Measurements from ENCODE around the gene EIF3L.

DNA sequence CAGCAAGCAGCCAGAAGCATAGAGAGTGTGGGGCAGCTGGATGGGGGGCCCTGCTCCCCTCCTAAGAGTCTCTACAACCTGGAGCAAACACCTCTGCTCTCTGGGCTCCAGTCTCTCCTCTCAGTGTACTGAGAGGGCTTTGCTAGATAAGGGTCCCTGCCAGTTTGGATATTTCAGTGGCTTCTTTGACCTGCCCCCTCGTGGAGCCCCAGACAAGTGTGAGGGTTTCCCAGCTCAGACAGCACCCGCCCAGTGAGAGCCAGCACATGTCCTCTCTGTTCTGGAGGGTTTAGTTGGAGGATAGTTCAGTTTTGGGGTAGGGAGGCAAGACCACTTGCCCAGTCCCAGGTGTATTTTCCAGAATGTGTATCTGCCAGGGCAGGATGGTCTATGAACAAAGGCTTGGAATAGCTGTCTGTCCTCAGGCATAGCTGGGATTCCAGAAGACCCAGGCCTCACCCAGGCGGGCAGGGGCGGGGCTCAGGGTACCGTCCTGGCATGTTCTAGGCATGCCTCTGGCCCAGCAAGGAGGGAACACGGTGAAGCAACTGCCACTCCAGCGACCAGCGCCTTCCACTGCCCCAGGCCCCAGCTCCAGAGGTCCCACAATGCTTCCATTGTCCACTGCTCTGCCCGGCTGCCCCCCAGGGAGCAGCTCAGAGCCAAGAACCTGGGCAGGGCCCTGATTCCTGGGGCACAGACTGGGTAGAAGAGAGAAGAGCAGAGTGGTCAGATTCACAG lies 49.4 kb downstream of the EIF3L start:
- TF ChIP-seq, protein P1, sequence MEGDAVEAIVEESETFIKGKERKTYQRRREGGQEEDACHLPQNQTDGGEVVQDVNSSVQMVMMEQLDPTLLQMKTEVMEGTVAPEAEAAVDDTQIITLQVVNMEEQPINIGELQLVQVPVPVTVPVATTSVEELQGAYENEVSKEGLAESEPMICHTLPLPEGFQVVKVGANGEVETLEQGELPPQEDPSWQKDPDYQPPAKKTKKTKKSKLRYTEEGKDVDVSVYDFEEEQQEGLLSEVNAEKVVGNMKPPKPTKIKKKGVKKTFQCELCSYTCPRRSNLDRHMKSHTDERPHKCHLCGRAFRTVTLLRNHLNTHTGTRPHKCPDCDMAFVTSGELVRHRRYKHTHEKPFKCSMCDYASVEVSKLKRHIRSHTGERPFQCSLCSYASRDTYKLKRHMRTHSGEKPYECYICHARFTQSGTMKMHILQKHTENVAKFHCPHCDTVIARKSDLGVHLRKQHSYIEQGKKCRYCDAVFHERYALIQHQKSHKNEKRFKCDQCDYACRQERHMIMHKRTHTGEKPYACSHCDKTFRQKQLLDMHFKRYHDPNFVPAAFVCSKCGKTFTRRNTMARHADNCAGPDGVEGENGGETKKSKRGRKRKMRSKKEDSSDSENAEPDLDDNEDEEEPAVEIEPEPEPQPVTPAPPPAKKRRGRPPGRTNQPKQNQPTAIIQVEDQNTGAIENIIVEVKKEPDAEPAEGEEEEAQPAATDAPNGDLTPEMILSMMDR (IDR thresholded peaks at IDR 0.05; ENCODE audit: low read depth, low read length): no peak
- TF ChIP-seq POLR2A (IDR thresholded peaks at IDR 0.05; ENCODE audit: extremely low read depth, insufficient read length) (no peak), MYC (IDR thresholded peaks at IDR 0.05; ENCODE audit: low read depth, low read length) (no peak)
- TF ChIP-seq, protein P2, sequence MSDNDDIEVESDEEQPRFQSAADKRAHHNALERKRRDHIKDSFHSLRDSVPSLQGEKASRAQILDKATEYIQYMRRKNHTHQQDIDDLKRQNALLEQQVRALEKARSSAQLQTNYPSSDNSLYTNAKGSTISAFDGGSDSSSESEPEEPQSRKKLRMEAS (IDR thresholded peaks at IDR 0.05; ENCODE audit: low read depth, low read length): no peak

Data from NB4 (cell line).